Pancreas (tissue), 10 donors: ENCODE results near the gene MAP1LC3A. TPM values are rescaled to one million over a fixed set of nuclear protein-coding genes. Genes with fewer than 3 reads are reported as not detected.

Experiments used
- ATAC-seq, 4 donors: fragments of 200-7000 bp; cut with Tn5 transposase; one replicate each; pipeline versions ENCODE4 v1.8.0 to v1.9.1; 2020; ENCODE audit warnings: mild to moderate bottlenecking in 4 of 4, moderate library complexity in 4 of 4
- DNase-seq, 6 donors: peaks; one replicate each; pipeline ENCODE4 v3.0.0-alpha.2; 2020
- FAIRE-seq: peaks from 2 replicates; lab custom pipeline; 2012; peaks lifted over from hg19 to GRCh38; lab: Jason Lieb, UNC
- H3K27ac ChIP-seq, 4 donors: fragments of 200-600 bp; sonication (generic); 1 replicate in 3 of 4; 2 replicates in 1 of 4; pipeline versions ENCODE4 v1.5.0 to v1.8.0; 2020
- H3K27me3 ChIP-seq, 4 donors: fragments of 200-600 bp; one replicate each; pipeline ENCODE4 v1.8.0; 2021
- H3K36me3 ChIP-seq, 3 donors: fragments of 200-600 bp; sonication (generic) in 1 of 3; one replicate each; pipeline versions ENCODE4 v1.5.0 to v1.8.0; 2020 to 2021
- H3K4me1 ChIP-seq, 3 donors: fragments of 200-600 bp; one replicate each; pipeline ENCODE4 v1.8.0; 2021
- H3K4me3 ChIP-seq, 4 donors: fragments of 200-600 bp; sonication (generic) in 2 of 4; one replicate each; pipeline versions ENCODE4 v1.5.0 to v1.8.0; 2020 to 2021
- H3K9me3 ChIP-seq, 4 donors: fragments of 200-600 bp; one replicate each; pipeline ENCODE4 v1.8.0; 2021
- CTCF ChIP-seq, 4 donors: fragments of 200-600 bp; sonication (generic) in 3 of 4; IDR thresholded peaks; one replicate each; pipeline versions ENCODE4 v1.5.0 to v1.8.0; 2021; ENCODE audit warnings: antibody characterized with exemption in 4 of 4
- WGBS, 2 donors: extraction: QIAGEN DNeasy Blood & Tissue Kit; methylation state at CpG; one replicate each; pipeline ENCODE4 v1.1.7; 2013; 5-methylcytosine and 5-hydroxymethylcytosine counted together
- intact Hi-C, 3 donors: fragments of 100-400 bp; cut with DNase I; formaldehyde crosslinking; loops; one replicate each; pipeline versions ENCODE4 v1.11.1 to v1.14.2; 2022
- polyA plus RNA-seq, 2 donors: library from polyadenylated mRNA; stranded (reverse); fragments of 200-250 nt; gene quantifications; one replicate each; pipeline ENCODE4 v1.2.3, GENCODE V29; 2013
- total RNA-seq, 6 donors: library from RNA; stranded (reverse); fragmentation: NEBNext Ultra II Directional in 4 of 6; extraction: Animal tissue kit (Norgen Biotek cat#: 25700) in 4 of 6; gene quantifications; one replicate each; pipeline versions ENCODE4 v1.2.1 to v1.2.4, GENCODE V29; 2021 to 2023
- donor health status: healthy with polysubstance abuse.
- donor health status: DM: no; HTN: no; CAD: no; lungs with moderate emphysema.
- donor health status: DM: no; HTN: no; CAD: no.
- donor health status: control.
- donor health status: control.
- donor health status: Bipolar disorder and iron deficiency.
- donor health status: DM: yes; HTN: yes; CAD: no.
- donor health status: DM: no; HTN: no; CAD: no.
- donor health status: DM: no; HTN: no; CAD: no.
- donor health status: DM: yes; HTN: yes; CAD: no.

Gene MAP1LC3A
- total and polyA plus RNA-seq, 8 donors, result 9.4 to 94.2 (median 14.0) TPM

DNA sequence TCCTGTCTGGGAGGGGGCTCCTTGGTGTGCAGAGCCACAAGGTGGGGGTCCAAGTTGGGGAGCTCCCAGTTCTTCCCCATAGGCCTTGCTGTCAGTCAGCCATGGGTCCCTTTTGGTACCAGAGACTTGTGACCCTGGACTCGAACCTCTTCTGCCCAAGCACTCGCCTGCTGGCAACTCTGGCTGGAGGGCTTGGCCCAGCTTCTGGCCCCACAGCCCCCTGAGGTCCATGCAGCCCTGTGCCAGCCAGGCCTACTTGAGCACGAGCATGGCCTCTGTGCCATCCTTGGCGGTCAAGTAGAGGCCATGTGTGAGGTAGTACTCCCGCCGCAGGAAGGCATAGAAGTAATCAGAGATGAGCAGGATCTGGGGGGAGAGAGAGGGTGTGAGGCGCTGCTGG, 2.1 kb downstream of the MAP1LC3A start:
- ATAC-seq, result no peak
- WGBS, 2 donors, result 89 to 90% methylated on average over 6 to 7 of the region's 7 CpGs
- Histone ChIP-seq H3K9me3 (no peaks in the 10 kb centered on the region), H3K27ac (no peak overlapping the region), H3K4me3 (no peak overlapping the region), H3K27me3 (no peaks in the 10 kb centered on the region), H3K4me1 (peaks cover 0 to 7% (median 5%) of the 10 kb centered on the region in 3 donors), H3K36me3 (no peaks in the 10 kb centered on the region)
- FAIRE-seq, result no peak
- intact Hi-C loops, result no loop called here
- no peak for DNase-seq
- TF ChIP-seq CTCF (IDR thresholded peaks at IDR 0.05), result no peak

DNA sequence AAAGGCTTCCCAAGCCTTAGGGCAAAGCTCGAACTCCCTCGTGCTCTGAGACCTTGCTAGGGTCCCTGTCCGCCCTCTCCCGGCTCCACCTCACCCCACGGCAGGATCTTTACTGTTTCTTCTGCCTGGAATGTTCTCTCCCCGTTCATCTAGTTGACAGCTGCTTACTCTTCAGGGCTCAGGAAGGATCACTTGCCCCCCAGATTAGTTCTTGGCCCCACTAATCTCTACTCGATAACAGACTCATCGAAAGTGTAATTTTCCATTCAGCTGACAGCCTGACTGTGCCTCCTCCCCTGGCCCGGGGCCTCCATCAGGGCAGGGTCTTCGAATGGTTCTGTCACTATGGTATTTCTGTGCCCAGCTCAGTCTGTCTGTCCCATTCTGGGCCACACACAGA, 3.1 kb downstream of the MAP1LC3A start:
- no peak for FAIRE-seq
- intact Hi-C loops, result no loop called here
- Histone ChIP-seq H3K27ac (no peak overlapping the region), H3K4me3 (no peak overlapping the region), H3K9me3 (no peaks in the 10 kb centered on the region), H3K27me3 (no peaks in the 10 kb centered on the region), H3K4me1 (peaks cover 0 to 7% (median 5%) of the 10 kb centered on the region in 3 donors), H3K36me3 (no peaks in the 10 kb centered on the region)
- no peak for TF ChIP-seq CTCF (IDR thresholded peaks at IDR 0.05)
- DNase-seq, result no peak
- ATAC-seq, result no peak
- 72 to 74% methylated on average over 10 of the region's 10 CpGs for WGBS, 2 donors

DNA sequence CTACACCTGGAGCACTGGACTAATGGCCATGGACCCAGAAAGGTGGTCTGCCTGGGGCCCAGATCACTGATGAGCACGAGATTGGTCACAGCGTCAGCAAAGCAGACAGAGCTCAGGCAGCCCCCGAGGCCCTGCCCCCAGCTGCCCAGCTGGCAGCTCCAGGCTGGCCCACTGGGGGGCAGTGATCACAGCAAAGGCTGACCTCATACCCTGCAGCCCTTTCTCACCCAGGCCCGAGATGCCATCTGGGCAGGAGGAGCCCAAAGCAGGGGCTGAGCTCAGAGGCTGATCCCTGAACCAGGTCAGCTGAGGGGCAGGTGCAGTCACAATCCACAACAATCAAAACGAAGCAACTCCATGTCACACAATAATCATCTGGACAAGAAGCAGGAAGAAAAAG, 4.1 kb downstream of the MAP1LC3A start:
- no peaks in the 10 kb centered on the region for H3K9me3 ChIP-seq
- WGBS, 2 donors, result 57 to 61% methylated on average over 5 of the region's 5 CpGs
- H3K36me3 ChIP-seq, result no peaks in the 10 kb centered on the region
- no peak overlapping the region for H3K4me3 ChIP-seq
- FAIRE-seq (no peak), DNase-seq (no peak), ATAC-seq (no peak)
- no peak for TF ChIP-seq CTCF (IDR thresholded peaks at IDR 0.05)
- no peaks in the 10 kb centered on the region for H3K27me3 ChIP-seq
- H3K4me1 ChIP-seq, result peaks cover 0 to 5% (median 1%) of the 10 kb centered on the region in 3 donors
- H3K27ac ChIP-seq, result no peak overlapping the region
- intact Hi-C loops, result no loop called here

- FAIRE-seq, result no peak
- ATAC-seq, result peak in 1 of 4 donors; percentile 44
- Histone ChIP-seq H3K27me3 (no peaks in the 10 kb centered on the region), H3K36me3 (no peaks in the 10 kb centered on the region), H3K9me3 (no peaks in the 10 kb centered on the region), H3K27ac (no peak overlapping the region), H3K4me3 (no peak overlapping the region), H3K4me1 (no peaks in the 10 kb centered on the region)
- WGBS, 2 donors, result 67 to 72% methylated on average over 7 of the region's 7 CpGs
- peak in 1 of 6 donors; percentile 45 for DNase-seq
- no peak for TF ChIP-seq CTCF (IDR thresholded peaks at IDR 0.05)
- intact Hi-C loops, result no loop called here
Measured at GRCh38 chr20:34564833-34565232, 6.3 kb downstream of the MAP1LC3A start.

GRCh38 chr20:34566978-34567891, 8.7 kb downstream of the MAP1LC3A start:
- Histone ChIP-seq H3K9me3 (no peaks in the 10 kb centered on the region), H3K27ac (peak overlapping the region in 1 of 4 donors; percentile 14), H3K36me3 (no peaks in the 10 kb centered on the region), H3K4me1 (no peaks in the 10 kb centered on the region), H3K4me3 (no peak overlapping the region), H3K27me3 (no peaks in the 10 kb centered on the region)
- DNase-seq, result peak in 1 of 6 donors; percentile 58
- 85 to 92% methylated on average over 9 of the region's 9 CpGs for whole genome bisulfite sequencing, 2 donors
- intact Hi-C loops, result no loop called here
- ATAC-seq, result peak in 2 of 4 donors; percentile 65 to 67
- TF ChIP-seq CTCF (IDR thresholded peaks at IDR 0.05), result no peak
- FAIRE-seq, result no peak
